A549 treated with GW870086 at 1 μM for 4 hours (cell line): ENCODE results near the gene FAM72A. TPM values are rescaled to one million over a fixed set of nuclear protein-coding genes. Genes with fewer than 3 reads are reported as not detected.

Source experiments
- total RNA-seq: library from RNA; stranded (reverse); fragments of 200-300 nt; extraction: Qiagen RNA extraction; gene quantifications from 5 replicates; pipeline ENCODE4 v1.2.3, GENCODE V29; 2022; ENCODE audit warnings: low read depth

FAM72A gene
- 8.8 to 10.5 TPM (median 9.3 TPM) in 5 replicates for total RNA-seq

GRCh38 chr1:206202789-206203363 lies at the start of gene FAM72A:
TSS of gene FAM72A (minus strand) at chr1:206202839. CDS start at chr1:206202025, 814 bp downstream.

GRCh38 chr1:206203364-206204158 lies 922 bp upstream of the FAM72A start, which contains the start of gene SRGAP2:
TSS of gene SRGAP2 (plus strand) at chr1:206203541. CDS start at chr1:206205971, 2,430 bp downstream.

Other genes starting within 250 kb of the FAM72A start
- gene RAB7B, start 199.4 kb downstream of the FAM72A start, total RNA-seq, result 1.2 to 1.6 TPM (median 1.2 TPM) in 5 replicates
- 0.08 TPM in 1 of 5 replicates, not detected in the others for gene CTSE, start 178.9 kb downstream of the FAM72A start, total RNA-seq
- gene RHEX, start 149.7 kb downstream of the FAM72A start, total RNA-seq, result not detected in 5 replicates
- not detected in 5 replicates for gene AVPR1B, start 85.5 kb downstream of the FAM72A start, total RNA-seq
- 19.1 to 28.3 TPM (median 25.2 TPM) in 5 replicates for gene SRGAP2, start 702 bp upstream of the FAM72A start, total RNA-seq